H7 (cell line): ENCODE measurements around the gene TSEN2. TPM values are rescaled to one million over a fixed set of nuclear protein-coding genes. Genes with fewer than 3 reads are reported as not detected.
"Not testable (repeated sequence)": the region's sequence is repeated elsewhere in the genome, so short reads cannot be mapped to it uniquely, and the experiment has no call there.

Experiments used
- DNase-seq: peaks from one replicate; pipeline ENCODE4 v3.0.0; 2012
- H3K27me3 ChIP-seq: 2 replicates; pipeline ENCODE4 v1.6.0; 2011; ENCODE audit warnings: mild to moderate bottlenecking, low read length; ENCODE audit not compliant: control insufficient read depth, insufficient read depth
- H3K36me3 ChIP-seq: replicated peaks from 2 replicates; pipeline ENCODE4 v1.5.1; 2011; ENCODE audit warnings: low read length; ENCODE audit not compliant: control insufficient read depth, insufficient read depth
- H3K4me3 ChIP-seq: 2 replicates; pipeline ENCODE4 v1.5.1; 2011; ENCODE audit warnings: low read depth, mild to moderate bottlenecking, control low read depth, low read length, moderate library complexity; ENCODE audit not compliant: insufficient read depth
- total RNA-seq: library from RNA; depleted of rRNA; stranded (reverse); fragments of >200 nt; shearing (Covaris generic); gene quantifications from 2 replicates; pipeline ENCODE4 v1.2.3, GENCODE V29; 2014

The TSEN2 gene
- total RNA-seq, 1 experiment from 2014 or later: 19.3 TPM

GRCh38 chr3:12461097-12461649 is 23.1 kb upstream of the TSEN2 start:
- DNase-seq: no peak
- H3K4me3 ChIP-seq: no peak overlapping the region
- H3K27me3 ChIP-seq: no peaks in the 10 kb centered on the region
- H3K36me3 ChIP-seq: no peaks in the 10 kb centered on the region

GRCh38 chr3:12462159-12462947 is 21.9 kb upstream of the TSEN2 start:
- DNase-seq: no peak

GRCh38 chr3:12463686-12464085 is 20.6 kb upstream of the TSEN2 start:
- no peaks in the 10 kb centered on the region for H3K27me3 ChIP-seq
- no peak overlapping the region for H3K4me3 ChIP-seq
- no peaks in the 10 kb centered on the region for H3K36me3 ChIP-seq
- DNase-seq: no peak

More at GRCh38 chr3:12462159-12462947, 21.9 kb upstream of the TSEN2 start:
- no peaks in the 10 kb centered on the region for H3K36me3 ChIP-seq
- no peak overlapping the region for H3K4me3 ChIP-seq
- no peaks in the 10 kb centered on the region for H3K27me3 ChIP-seq

- Histone ChIP-seq H3K4me3 (no peak overlapping the region), H3K27me3 (no peaks in the 10 kb centered on the region), H3K36me3 (no peaks in the 10 kb centered on the region)
- no peak for DNase-seq
Measured at GRCh38 chr3:12464181-12464580, 20.1 kb upstream of the TSEN2 start.

- DNase-seq: no peak
- H3K27me3 ChIP-seq: no peaks in the 10 kb centered on the region
- no peak overlapping the region for H3K4me3 ChIP-seq
- H3K36me3 ChIP-seq: no peaks in the 10 kb centered on the region
Measured at GRCh38 chr3:12465151-12465835, 19.0 kb upstream of the TSEN2 start.

GRCh38 chr3:12465836-12466225 is 18.4 kb upstream of the TSEN2 start:
- no peak overlapping the region for H3K4me3 ChIP-seq
- DNase-seq: no peak

GRCh38 chr3:12467746-12468145 is 16.5 kb upstream of the TSEN2 start:
- Histone ChIP-seq H3K27me3 (no peaks in the 10 kb centered on the region), H3K36me3 (no peaks in the 10 kb centered on the region)
- no peak for DNase-seq

More at GRCh38 chr3:12465836-12466225, 18.4 kb upstream of the TSEN2 start:
- no peaks in the 10 kb centered on the region for H3K27me3 ChIP-seq
- H3K36me3 ChIP-seq: no peaks in the 10 kb centered on the region

DNA sequence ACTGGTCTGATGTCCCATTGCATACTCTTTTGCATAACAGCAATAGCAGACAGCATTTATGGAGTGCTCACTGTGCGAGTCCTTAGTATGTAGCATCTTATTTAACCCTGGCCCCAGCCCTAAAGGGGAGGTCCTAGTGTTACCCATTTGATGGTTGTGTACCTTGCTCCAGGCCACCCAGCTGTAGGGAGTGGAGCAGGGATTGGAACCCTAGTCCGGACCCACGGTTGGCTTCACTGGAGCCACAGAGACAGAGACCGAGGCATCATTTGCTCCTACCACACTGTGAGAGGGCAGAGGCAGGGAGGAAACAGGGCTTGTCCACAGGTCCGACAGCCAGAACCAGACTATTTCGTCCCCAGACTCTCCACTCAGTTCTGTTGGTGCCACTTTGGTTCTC is 16.0 kb upstream of the TSEN2 start:
- no peak overlapping the region for H3K4me3 ChIP-seq
- H3K36me3 ChIP-seq: no peaks in the 10 kb centered on the region
- H3K27me3 ChIP-seq: no peaks in the 10 kb centered on the region
- DNase-seq: no peak

More at GRCh38 chr3:12467746-12468145, 16.5 kb upstream of the TSEN2 start:
- H3K4me3 ChIP-seq: no peak overlapping the region

- no peaks in the 10 kb centered on the region for H3K36me3 ChIP-seq
- no peak overlapping the region for H3K4me3 ChIP-seq
- H3K27me3 ChIP-seq: no peaks in the 10 kb centered on the region
- no peak for DNase-seq
Measured at GRCh38 chr3:12468757-12469156, 15.5 kb upstream of the TSEN2 start.

DNA sequence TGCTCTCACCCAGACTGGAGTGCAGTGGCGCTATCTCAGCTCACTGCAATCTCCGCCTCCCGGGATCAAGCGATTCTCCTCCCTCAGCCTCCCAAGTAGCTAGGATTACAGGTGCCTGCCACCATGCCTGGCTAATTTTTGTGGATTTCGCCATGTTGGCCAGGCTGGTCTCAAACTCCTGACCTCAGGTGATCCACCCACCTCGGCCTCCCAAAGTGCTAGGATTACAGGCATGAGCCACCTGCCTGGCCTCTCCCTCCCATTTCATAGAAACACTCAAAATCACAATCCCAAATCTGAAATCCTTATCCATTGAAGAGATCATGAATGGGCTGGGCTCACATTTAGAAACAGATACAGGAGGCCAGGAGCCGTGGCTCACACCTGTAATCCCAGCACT is 15.1 kb upstream of the TSEN2 start:
- not testable (repeated sequence) for H3K36me3 ChIP-seq, H3K4me3 ChIP-seq, DNase-seq, H3K27me3 ChIP-seq

DNA sequence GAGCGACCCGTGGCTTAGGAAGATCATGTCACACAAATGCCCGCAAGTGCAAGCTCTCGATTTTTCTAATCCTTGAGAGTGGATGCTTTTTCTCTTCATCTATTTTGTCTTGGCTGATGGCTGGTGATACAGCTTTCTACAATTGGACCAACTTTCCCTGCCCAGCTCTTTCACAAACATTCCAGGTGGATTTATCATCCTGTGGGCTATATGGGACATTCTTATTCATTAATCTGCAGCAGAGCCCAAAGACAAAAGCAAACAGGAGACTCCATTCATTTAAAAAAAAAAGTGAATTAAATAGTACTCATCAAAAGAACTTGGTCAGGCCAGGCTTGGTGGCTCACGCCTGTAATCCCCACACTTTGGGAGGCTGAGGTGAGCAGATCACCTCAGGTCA is 14.2 kb upstream of the TSEN2 start:
- no peak for DNase-seq
- Histone ChIP-seq H3K4me3 (no peak overlapping the region), H3K27me3 (no peaks in the 10 kb centered on the region), H3K36me3 (no peaks in the 10 kb centered on the region)

- Histone ChIP-seq H3K4me3 (no peak overlapping the region), H3K27me3 (no peaks in the 10 kb centered on the region), H3K36me3 (no peaks in the 10 kb centered on the region)
- DNase-seq: no peak
Measured at GRCh38 chr3:12470680-12471079, 13.6 kb upstream of the TSEN2 start.

DNA sequence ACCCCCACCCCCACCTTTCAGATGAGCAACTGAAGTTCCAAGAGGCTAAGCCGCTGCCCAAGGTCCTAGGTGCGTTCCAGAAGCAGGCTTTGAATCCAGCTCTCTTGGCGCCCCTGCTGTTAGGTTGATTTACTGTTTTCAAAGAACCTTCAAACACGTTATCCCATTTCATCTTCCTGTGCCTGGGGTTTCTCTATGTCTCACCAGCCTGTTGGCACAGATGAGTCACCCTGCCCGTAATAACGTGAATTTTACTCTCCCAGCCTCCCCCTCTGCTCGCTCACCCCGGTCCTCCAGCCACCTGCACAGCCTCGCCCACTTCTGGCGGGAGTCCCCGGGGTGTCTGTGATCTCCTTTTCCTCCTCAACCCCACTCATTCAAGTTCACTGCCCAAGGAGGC is 13.0 kb upstream of the TSEN2 start:
- no peak for DNase-seq
- Histone ChIP-seq H3K4me3 (no peak overlapping the region), H3K36me3 (no peaks in the 10 kb centered on the region), H3K27me3 (no peaks in the 10 kb centered on the region)

DNA sequence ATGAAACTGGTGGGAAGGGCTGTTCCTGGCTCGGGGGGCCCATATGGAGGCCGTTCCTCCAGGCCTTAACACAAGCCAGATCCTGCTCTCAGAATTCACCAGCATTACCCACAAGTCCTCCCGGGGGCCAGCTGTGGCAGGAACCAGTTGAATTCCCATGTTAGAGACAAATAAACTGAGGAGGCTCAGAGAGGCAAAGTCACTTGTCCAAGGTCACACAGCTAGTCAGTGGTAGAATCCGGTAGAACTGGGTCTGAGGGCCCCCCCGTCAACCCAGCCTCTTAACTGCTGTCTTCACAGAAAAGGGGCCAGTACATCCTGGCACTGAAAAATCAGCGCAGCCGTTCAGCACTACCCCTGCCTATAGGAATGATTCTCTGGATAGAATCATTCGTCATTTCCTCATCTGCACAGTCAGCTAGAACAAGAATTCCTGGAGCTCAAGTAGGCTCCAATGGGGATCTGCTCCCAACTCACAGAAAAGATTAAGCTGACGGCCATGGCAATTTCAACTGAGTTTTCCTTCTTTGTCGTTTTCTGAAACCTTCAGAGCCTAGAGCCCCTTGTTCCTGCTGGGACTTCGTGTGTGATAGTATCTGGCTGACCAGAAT is 12.2 kb upstream of the TSEN2 start:
- H3K36me3 ChIP-seq: no peaks in the 10 kb centered on the region
- no peak overlapping the region for H3K4me3 ChIP-seq
- DNase-seq: no peak
- H3K27me3 ChIP-seq: no peaks in the 10 kb centered on the region

- Histone ChIP-seq H3K27me3 (no peaks in the 10 kb centered on the region), H3K4me3 (no peak overlapping the region), H3K36me3 (no peaks in the 10 kb centered on the region)
- DNase-seq: no peak
Measured at GRCh38 chr3:12472796-12473195, 11.5 kb upstream of the TSEN2 start.
